ENCODE data around the gene CNTNAP2.

GRCh38 chr7:146494952-146495596 is 378.5 kb downstream of the CNTNAP2 start:
- TF ChIP-seq, protein P1, sequence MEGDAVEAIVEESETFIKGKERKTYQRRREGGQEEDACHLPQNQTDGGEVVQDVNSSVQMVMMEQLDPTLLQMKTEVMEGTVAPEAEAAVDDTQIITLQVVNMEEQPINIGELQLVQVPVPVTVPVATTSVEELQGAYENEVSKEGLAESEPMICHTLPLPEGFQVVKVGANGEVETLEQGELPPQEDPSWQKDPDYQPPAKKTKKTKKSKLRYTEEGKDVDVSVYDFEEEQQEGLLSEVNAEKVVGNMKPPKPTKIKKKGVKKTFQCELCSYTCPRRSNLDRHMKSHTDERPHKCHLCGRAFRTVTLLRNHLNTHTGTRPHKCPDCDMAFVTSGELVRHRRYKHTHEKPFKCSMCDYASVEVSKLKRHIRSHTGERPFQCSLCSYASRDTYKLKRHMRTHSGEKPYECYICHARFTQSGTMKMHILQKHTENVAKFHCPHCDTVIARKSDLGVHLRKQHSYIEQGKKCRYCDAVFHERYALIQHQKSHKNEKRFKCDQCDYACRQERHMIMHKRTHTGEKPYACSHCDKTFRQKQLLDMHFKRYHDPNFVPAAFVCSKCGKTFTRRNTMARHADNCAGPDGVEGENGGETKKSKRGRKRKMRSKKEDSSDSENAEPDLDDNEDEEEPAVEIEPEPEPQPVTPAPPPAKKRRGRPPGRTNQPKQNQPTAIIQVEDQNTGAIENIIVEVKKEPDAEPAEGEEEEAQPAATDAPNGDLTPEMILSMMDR (IDR thresholded peaks at IDR 0.05): no peak
- TF ChIP-seq POLR2A (IDR thresholded peaks at IDR 0.05): no peak
- no peak for TF ChIP-seq POLR2AphosphoS5 (IDR thresholded peaks at IDR 0.05)
- no peak for TF ChIP-seq EP300 (IDR thresholded peaks at IDR 0.05)

Measured in suprapubic skin (tissue), 4 donors.